Trophoblast cell (in vitro differentiated cells and primary cell): ENCODE results near the gene RHOD.

ENCODE experiments used
- DNase-seq, 2 donors: peaks; one replicate each; pipeline ENCODE4 v3.0.0-alpha.2; 2016
- H2AFZ ChIP-seq: 2 replicates; pipeline ENCODE4 v1.6.1; 2013; ENCODE audit warnings: low read length, moderate library complexity, mild to moderate bottlenecking; ENCODE audit not compliant: insufficient read depth, poor library complexity
- H2AK5ac ChIP-seq: 2 replicates; pipeline ENCODE4 v1.6.1; 2013; ENCODE audit warnings: mild to moderate bottlenecking, low read length
- H2BK120ac ChIP-seq: 2 replicates; pipeline ENCODE4 v1.6.1; 2013; ENCODE audit warnings: low read length, mild to moderate bottlenecking, moderate library complexity; ENCODE audit not compliant: insufficient read depth, poor library complexity
- H2BK12ac ChIP-seq: 2 replicates; pipeline ENCODE4 v1.6.1; 2013; ENCODE audit warnings: mild to moderate bottlenecking, low read length, moderate library complexity
- H2BK5ac ChIP-seq: 2 replicates; pipeline ENCODE4 v1.6.1; 2013; ENCODE audit warnings: low read length, low read depth, moderate library complexity, mild to moderate bottlenecking; ENCODE audit not compliant: poor library complexity
- H3K14ac ChIP-seq: 2 replicates; pipeline ENCODE4 v1.6.1; 2013; ENCODE audit warnings: mild to moderate bottlenecking, low read length
- H3K18ac ChIP-seq: 2 replicates; pipeline ENCODE4 v1.6.1; 2013; ENCODE audit warnings: mild to moderate bottlenecking, low read length
- H3K23ac ChIP-seq: 2 replicates; pipeline ENCODE4 v1.6.1; 2013; ENCODE audit warnings: low read length
- H3K27ac ChIP-seq: 2 replicates; pipeline ENCODE4 v1.5.1; 2013; ENCODE audit warnings: low read depth, mild to moderate bottlenecking, inconsistent platforms, low read length, moderate library complexity
- H3K27me3 ChIP-seq: 2 replicates; pipeline ENCODE4 v1.6.1; 2013; ENCODE audit warnings: inconsistent platforms, mild to moderate bottlenecking, low read length, moderate library complexity; ENCODE audit not compliant: insufficient read depth
- H3K36me3 ChIP-seq, 2 experiments: 1 replicate in 1 of 2; 2 replicates in 1 of 2; pipeline ENCODE4 v1.6.1; 2013; ENCODE audit warnings: low read length in 2 of 2, mild to moderate bottlenecking in 2 of 2, moderate library complexity in 1 of 2; ENCODE audit not compliant: insufficient read depth in 2 of 2, control insufficient read depth in 1 of 2
- H3K4ac ChIP-seq: 2 replicates; pipeline ENCODE4 v1.6.1; 2013; ENCODE audit warnings: low read depth, mild to moderate bottlenecking, low read length, moderate library complexity
- H3K4me1 ChIP-seq, 2 experiments: 1 replicate in 1 of 2; 2 replicates in 1 of 2; pipeline ENCODE4 v1.6.1; 2013; ENCODE audit warnings: low read length in 2 of 2, mild to moderate bottlenecking in 2 of 2, moderate library complexity in 1 of 2; ENCODE audit not compliant: insufficient read depth in 2 of 2, control insufficient read depth in 1 of 2
- H3K4me2 ChIP-seq: 2 replicates; pipeline ENCODE4 v1.6.1; 2013; ENCODE audit warnings: inconsistent platforms, mild to moderate bottlenecking, low read length, moderate library complexity
- H3K4me3 ChIP-seq: 2 replicates; pipeline ENCODE4 v1.5.1; 2013; ENCODE audit warnings: mild to moderate bottlenecking, low read depth, low read length, inconsistent platforms
- H3K79me1 ChIP-seq: one replicate; pipeline ENCODE4 v1.6.1; 2013; ENCODE audit warnings: low read length
- H3K79me2 ChIP-seq: 2 replicates; pipeline ENCODE4 v1.6.1; 2013; ENCODE audit warnings: low read length, mild to moderate bottlenecking; ENCODE audit not compliant: control insufficient read depth, insufficient read depth, poor library complexity
- H3K9ac ChIP-seq: 2 replicates; pipeline ENCODE4 v1.6.1; 2013; ENCODE audit warnings: mild to moderate bottlenecking, low read length
- H3K9me3 ChIP-seq: 2 replicates; pipeline ENCODE4 v1.6.1; 2013; ENCODE audit warnings: low read depth, mild to moderate bottlenecking, control low read depth, inconsistent platforms, low read length; ENCODE audit not compliant: insufficient read depth
- H4K12ac ChIP-seq: 2 replicates; pipeline ENCODE4 v1.6.1; 2013; ENCODE audit warnings: low read depth, mild to moderate bottlenecking, low read length, moderate library complexity
- H4K8ac ChIP-seq: 2 replicates; pipeline ENCODE4 v1.6.1; 2013; ENCODE audit warnings: low read depth, mild to moderate bottlenecking, low read length, moderate library complexity
- H4K91ac ChIP-seq: one replicate; pipeline ENCODE4 v1.6.1; 2013; ENCODE audit warnings: low read depth, mild to moderate bottlenecking, low read length, moderate library complexity
- WGBS: extraction: QIAGEN DNeasy Blood & Tissue Kit; methylation state at CpG from one replicate; pipeline ENCODE4 v1.1.7; 2013; ENCODE audit warnings: missing lambda C conversion rate; ENCODE audit not compliant: insufficient read length, insufficient coverage; ENCODE audit errors: extremely low coverage; 5-methylcytosine and 5-hydroxymethylcytosine counted together

Gene RHOD

GRCh38 chr11:67052891-67053290 lies 3.8 kb upstream of the RHOD start:
- Histone ChIP-seq H2BK12ac (no peak overlapping the region), H4K91ac (no peak overlapping the region), H3K79me2 (peaks cover 3% of the 10 kb centered on the region), H2AFZ (no peak overlapping the region), H3K36me3 (no peaks in the 10 kb centered on the region), H3K27ac (no peak overlapping the region), H3K4ac (no peak overlapping the region), H3K23ac (no peak overlapping the region), H3K4me3 (no peak overlapping the region), H3K27me3 (no peaks in the 10 kb centered on the region), H2BK5ac (no peak overlapping the region), H3K4me1 (peaks cover 17 to 23% of the 10 kb centered on the region in 2 experiments), H3K18ac (no peak overlapping the region), H3K9me3 (peaks cover 2% of the 10 kb centered on the region), H2BK120ac (no peak overlapping the region), H3K4me2 (no peak overlapping the region), H3K9ac (no peak overlapping the region), H2AK5ac (no peak overlapping the region), H3K79me1 (peaks cover 9% of the 10 kb centered on the region), H3K14ac (no peak overlapping the region), H4K8ac (no peak overlapping the region), H4K12ac (no peak overlapping the region)
- no CpG with 5 or more reads among the region's 5 CpGs for WGBS
- DNase-seq, result no peak

- no peak overlapping the region for H3K18ac ChIP-seq
- H3K36me3 ChIP-seq, result no peaks in the 10 kb centered on the region
- H3K4me1 ChIP-seq, result peaks cover 17 to 23% of the 10 kb centered on the region in 2 experiments
- no peak overlapping the region for H2AFZ ChIP-seq
- H3K27me3 ChIP-seq, result no peaks in the 10 kb centered on the region
- H4K12ac ChIP-seq, result no peak overlapping the region
- H2BK5ac ChIP-seq, result no peak overlapping the region
- H3K79me2 ChIP-seq, result peaks cover 3% of the 10 kb centered on the region
- H4K8ac ChIP-seq, result no peak overlapping the region
- no peak overlapping the region for H3K27ac ChIP-seq
- H3K14ac ChIP-seq, result no peak overlapping the region
- WGBS, result no CpG with 5 or more reads among the region's 7 CpGs
- H4K91ac ChIP-seq, result no peak overlapping the region
- no peak overlapping the region for H3K4ac ChIP-seq
- peaks cover 2% of the 10 kb centered on the region for H3K9me3 ChIP-seq
- H2BK12ac ChIP-seq, result no peak overlapping the region
- H2BK120ac ChIP-seq, result no peak overlapping the region
- H3K4me2 ChIP-seq, result no peak overlapping the region
- H3K9ac ChIP-seq, result no peak overlapping the region
- H2AK5ac ChIP-seq, result no peak overlapping the region
- no peak overlapping the region for H3K23ac ChIP-seq
- DNase-seq, result peak in 1 of 2 donors; percentile 55
- no peak overlapping the region for H3K4me3 ChIP-seq
- H3K79me1 ChIP-seq, result peaks cover 9% of the 10 kb centered on the region
These were observed 2.7 kb upstream of the RHOD start for GRCh38 chr11:67053896-67054329.

- no peak overlapping the region for H3K14ac ChIP-seq
- H4K8ac ChIP-seq, result no peak overlapping the region
- H3K23ac ChIP-seq, result no peak overlapping the region
- peak; percentile 88 to 91 for DNase-seq
- H4K12ac ChIP-seq, result no peak overlapping the region
- H4K91ac ChIP-seq, result no peak overlapping the region
- H3K18ac ChIP-seq, result no peak overlapping the region
- H2BK12ac ChIP-seq, result no peak overlapping the region
- no CpG with 5 or more reads among the region's 9 CpGs for WGBS
- H3K4me2 ChIP-seq, result no peak overlapping the region
- H3K9me3 ChIP-seq, result peaks cover 2% of the 10 kb centered on the region
- no peak overlapping the region for H2AK5ac ChIP-seq
- no peaks in the 10 kb centered on the region for H3K27me3 ChIP-seq
- H3K27ac ChIP-seq, result no peak overlapping the region
- no peak overlapping the region for H3K4me3 ChIP-seq
- peaks cover 9% of the 10 kb centered on the region for H3K79me1 ChIP-seq
- H2AFZ ChIP-seq, result no peak overlapping the region
- peaks cover 3% of the 10 kb centered on the region for H3K79me2 ChIP-seq
- no peak overlapping the region for H2BK120ac ChIP-seq
- H3K4me1 ChIP-seq, result peaks cover 17 to 23% of the 10 kb centered on the region in 2 experiments
- H2BK5ac ChIP-seq, result no peak overlapping the region
- no peak overlapping the region for H3K9ac ChIP-seq
- no peaks in the 10 kb centered on the region for H3K36me3 ChIP-seq
- no peak overlapping the region for H3K4ac ChIP-seq
These were observed 2.3 kb upstream of the RHOD start for GRCh38 chr11:67054346-67054835.

GRCh38 chr11:67054836-67055523 lies 1.7 kb upstream of the RHOD start:
- H3K4me1 ChIP-seq, result peaks cover 17 to 23% of the 10 kb centered on the region in 2 experiments
- no peak overlapping the region for H3K18ac ChIP-seq
- no peak overlapping the region for H3K4ac ChIP-seq
- H2BK12ac ChIP-seq, result peak overlapping the region; percentile 27
- H2AFZ ChIP-seq, result no peak overlapping the region
- H2BK5ac ChIP-seq, result no peak overlapping the region
- no peak overlapping the region for H3K14ac ChIP-seq
- H3K79me1 ChIP-seq, result peaks cover 9% of the 10 kb centered on the region
- no peak overlapping the region for H4K91ac ChIP-seq
- H3K36me3 ChIP-seq, result no peaks in the 10 kb centered on the region
- no peak overlapping the region for H3K9ac ChIP-seq
- no peak overlapping the region for H3K4me2 ChIP-seq
- H4K12ac ChIP-seq, result no peak overlapping the region
- no peak overlapping the region for H3K23ac ChIP-seq
- H3K27me3 ChIP-seq, result no peaks in the 10 kb centered on the region
- H3K4me3 ChIP-seq, result no peak overlapping the region
- H3K27ac ChIP-seq, result no peak overlapping the region
- peaks cover 2% of the 10 kb centered on the region for H3K9me3 ChIP-seq
- peak; percentile 96 to 98 for DNase-seq
- H2AK5ac ChIP-seq, result no peak overlapping the region
- peaks cover 3% of the 10 kb centered on the region for H3K79me2 ChIP-seq
- WGBS, result no CpG with 5 or more reads among the region's 10 CpGs
- no peak overlapping the region for H2BK120ac ChIP-seq
- no peak overlapping the region for H4K8ac ChIP-seq
